GM12873 (cell line): ENCODE results near the gene KCNMB1.

Experiments
- CTCF ChIP-seq: IDR thresholded peaks from 2 replicates; pipeline ENCODE4 v1.5.1; 2012; ENCODE audit warnings: low read depth, mild to moderate bottlenecking, moderate library complexity, low read length, control low read depth; ENCODE audit not compliant: insufficient read depth; ENCODE audit errors: missing control alignments

KCNMB1 gene

DNA sequence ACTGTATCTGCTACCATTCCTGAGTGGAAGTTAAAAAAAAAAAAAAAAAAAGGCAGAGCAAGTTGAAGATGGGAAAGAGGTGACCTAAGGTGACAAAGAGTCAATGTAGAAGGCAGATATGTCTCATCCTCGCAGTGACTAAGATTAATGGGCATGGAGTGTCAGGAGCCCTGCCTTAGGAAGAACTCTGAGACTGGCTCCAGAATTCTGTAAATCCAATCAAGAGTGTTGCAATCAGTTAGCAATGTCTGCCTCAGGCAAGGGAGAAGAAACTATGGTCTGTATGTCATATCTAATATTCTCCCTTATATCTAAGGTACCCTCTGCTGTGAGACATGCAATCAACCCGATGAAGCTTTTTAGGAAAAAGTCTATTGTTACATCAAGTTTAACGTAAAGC lies 24.7 kb upstream of the KCNMB1 start:
- no peak for TF ChIP-seq CTCF

GRCh38 chr5:170411100-170411499 lies 21.9 kb upstream of the KCNMB1 start:
- TF ChIP-seq CTCF, result peak; percentile 77

- TF ChIP-seq CTCF, result no peak
Measured at GRCh38 chr5:170410401-170410800, 21.2 kb upstream of the KCNMB1 start.

GRCh38 chr5:170408877-170409660 lies 19.9 kb upstream of the KCNMB1 start:
- no peak for TF ChIP-seq CTCF

DNA sequence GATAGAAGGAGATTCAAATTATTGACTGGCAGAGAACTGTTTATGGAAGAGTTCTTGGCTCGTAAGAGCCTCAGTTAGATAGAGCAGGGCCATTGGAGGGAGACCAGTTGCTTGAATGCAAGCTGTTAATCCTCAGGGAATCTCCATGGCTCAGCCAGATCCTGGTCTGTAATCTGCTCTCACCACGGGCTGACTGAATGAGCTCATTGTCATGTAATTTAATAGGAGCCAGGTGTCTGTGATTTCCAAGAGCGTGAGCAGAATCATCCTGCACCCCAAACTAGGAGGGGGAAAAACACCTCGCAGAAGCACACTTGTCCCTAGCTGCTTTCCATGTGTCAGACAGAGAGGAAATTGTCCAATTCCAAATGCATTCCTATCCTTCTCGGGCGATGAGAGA lies 19.1 kb upstream of the KCNMB1 start:
- no peak for TF ChIP-seq CTCF

DNA sequence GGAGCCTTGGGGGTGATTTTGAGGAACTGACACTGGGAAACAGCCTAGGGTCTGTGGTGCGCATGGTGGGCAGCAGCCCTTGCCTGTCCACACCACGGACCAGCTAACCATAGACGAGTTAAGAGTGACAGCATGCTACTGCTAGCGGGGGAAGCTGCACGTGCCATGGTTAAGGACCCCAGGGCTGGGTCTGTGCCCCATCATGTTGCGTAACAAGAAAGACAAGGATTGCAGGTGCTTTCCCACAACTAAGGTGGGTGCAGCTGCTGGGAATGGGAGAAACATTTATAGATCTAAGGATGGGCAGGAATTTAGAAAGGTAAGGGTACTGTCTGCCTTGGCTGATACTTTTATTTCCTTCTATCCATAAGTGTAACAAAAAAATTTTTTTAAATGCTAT lies 17.9 kb upstream of the KCNMB1 start:
- no peak for TF ChIP-seq CTCF

DNA sequence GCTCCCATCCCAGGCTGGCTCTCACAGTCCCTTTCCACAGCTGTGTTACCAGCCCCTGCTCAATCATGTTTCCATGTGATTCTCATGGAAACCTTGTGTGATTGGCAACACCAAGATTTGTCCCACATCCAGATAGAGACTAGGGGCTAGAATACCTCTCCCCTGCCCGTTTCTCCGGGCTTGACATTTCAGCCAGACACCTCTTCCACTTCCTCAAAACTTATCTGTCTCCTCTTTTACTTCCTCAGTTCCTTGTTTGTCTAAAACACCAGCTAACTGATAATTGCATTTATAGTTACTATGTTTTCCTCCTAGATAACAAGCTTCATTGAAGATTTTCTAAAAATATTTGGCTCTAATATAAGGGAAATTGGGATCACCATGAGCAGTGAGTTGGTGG lies 16.6 kb upstream of the KCNMB1 start:
- TF ChIP-seq CTCF, result no peak
